H1 (cell line): ENCODE measurements around the gene CHRNA5. TPM values are rescaled to one million over a fixed set of nuclear protein-coding genes. Genes with fewer than 3 reads are reported as not detected.

Experiments
- CTCF ChIA-PET: fragments of 300-600 bp; sonication (Branson Sonifier 250); formaldehyde crosslinking; loops from one replicate; lab custom pipeline; 2021; ENCODE audit not compliant: partially characterized antibody; lab: Charles Lee
- POLR2A ChIA-PET: fragments of 300-600 bp; sonication (Branson Sonifier 250); formaldehyde crosslinking; loops from one replicate; lab custom pipeline; 2021; ENCODE audit warnings: inconsistent platforms; ENCODE audit not compliant: partially characterized antibody; lab: Charles Lee
- DNase-seq, 2 experiments: peaks; one replicate each; pipeline versions ENCODE4 v3.0.0 to v3.0.0-alpha.2; 2010 to 2022; ENCODE audit warnings: low spot score in 2 of 2, low read depth in 1 of 2, mixed read lengths in 1 of 2
- FAIRE-seq: peaks from 2 replicates; lab custom pipeline; 2011; peaks lifted over from hg19 to GRCh38; lab: Jason Lieb, UNC
- H2AFZ ChIP-seq: 2 replicates; pipeline ENCODE4 v1.8.1; 2012; ENCODE audit warnings: low read length, inconsistent platforms
- H2AK5ac ChIP-seq: 2 replicates; pipeline ENCODE4 v1.6.1; 2013; ENCODE audit warnings: low read depth, low read length
- H2BK120ac ChIP-seq: replicated peaks from 2 replicates; pipeline ENCODE3; 2013; ENCODE audit warnings: low read depth, low read length, inconsistent platforms
- H2BK12ac ChIP-seq: 2 replicates; pipeline ENCODE4 v1.6.1; 2013; ENCODE audit warnings: low read depth, low read length
- H2BK15ac ChIP-seq: 2 replicates; pipeline ENCODE4 v1.6.1; 2013; ENCODE audit warnings: low read length
- H2BK20ac ChIP-seq: 2 replicates; pipeline ENCODE4 v1.6.1; 2013; ENCODE audit warnings: low read length
- H2BK5ac ChIP-seq: 2 replicates; pipeline ENCODE4 v1.6.1; 2013; ENCODE audit warnings: low read depth, low read length
- H3K14ac ChIP-seq: 2 replicates; pipeline ENCODE4 v1.6.1; 2013; ENCODE audit warnings: inconsistent platforms; ENCODE audit not compliant: insufficient read length
- H3K18ac ChIP-seq: 2 replicates; pipeline ENCODE4 v1.6.1; 2013; ENCODE audit warnings: low read length; ENCODE audit errors: extremely low read depth
- H3K23ac ChIP-seq: 2 replicates; pipeline ENCODE4 v1.6.1; 2013; ENCODE audit warnings: inconsistent platforms; ENCODE audit not compliant: insufficient read length
- H3K23me2 ChIP-seq: 2 replicates; pipeline ENCODE4 v1.6.1; 2013; ENCODE audit warnings: low read depth, low read length
- H3K27ac ChIP-seq: 2 replicates; pipeline ENCODE4 v1.6.1; 2011; ENCODE audit warnings: low read depth, low read length, inconsistent platforms
- H3K27me3 ChIP-seq, 4 experiments: replicated peaks in 1 of 4; 1 replicate in 1 of 4; 2 replicates in 3 of 4; pipeline versions ENCODE4 v1.6.1 to v1.8.1; 2011 to 2013; ENCODE audit warnings: low read length in 3 of 4, mild to moderate bottlenecking in 3 of 4, inconsistent platforms in 2 of 4, mixed read lengths in 2 of 4, moderate library complexity in 1 of 4; ENCODE audit not compliant: control insufficient read depth in 3 of 4, insufficient read depth in 3 of 4; ENCODE audit errors: extremely low read depth in 1 of 4
- H3K36me3 ChIP-seq, 4 experiments: 2 replicates each; pipeline versions ENCODE4 v1.6.1 to v1.8.1; 2011 to 2013; ENCODE audit warnings: mild to moderate bottlenecking in 4 of 4, low read length in 3 of 4, moderate library complexity in 2 of 4, control low read depth in 1 of 4, inconsistent platforms in 1 of 4; ENCODE audit not compliant: insufficient read depth in 4 of 4, control insufficient read depth in 2 of 4
- H3K4ac ChIP-seq: replicated peaks from 2 replicates; pipeline ENCODE3; 2013; ENCODE audit warnings: low read length, low read depth, mixed read lengths, inconsistent platforms; ENCODE audit not compliant: insufficient read length
- H3K4me1 ChIP-seq, 4 experiments: replicated peaks in 1 of 4; 1 replicate in 1 of 4; 2 replicates in 3 of 4; pipeline versions ENCODE4 v1.6.1 to v1.8.1; 2011 to 2013; ENCODE audit warnings: low read length in 3 of 4, inconsistent platforms in 2 of 4, mixed read lengths in 1 of 4; ENCODE audit not compliant: insufficient read depth in 4 of 4, control insufficient read depth in 3 of 4
- H3K4me2 ChIP-seq, 2 experiments: 2 replicates each; pipeline versions ENCODE4 v1.6.1 to v1.8.1; 2011 to 2013; ENCODE audit warnings: low read depth in 2 of 2, low read length in 2 of 2, control low read depth in 1 of 2, inconsistent platforms in 1 of 2, mild to moderate bottlenecking in 1 of 2; ENCODE audit not compliant: insufficient read depth in 1 of 2
- H3K4me3 ChIP-seq, 4 experiments: fragments of 200-600, 300-600 bp in 1 of 4; sonication (generic), shearing (Covaris generic), sonication (Bioruptor Twin) in 1 of 4; 2 replicates each; pipeline versions ENCODE4 v1.5.1 to v1.8.1; 2011 to 2016; ENCODE audit warnings: low read length in 4 of 4, low read depth in 3 of 4, control low read depth in 2 of 4, inconsistent platforms in 2 of 4, mild to moderate bottlenecking in 2 of 4, mixed read lengths in 1 of 4, moderate library complexity in 1 of 4; ENCODE audit not compliant: insufficient read depth in 2 of 4; ENCODE audit errors: extremely low read depth in 1 of 4
- H3K56ac ChIP-seq: replicated peaks from 2 replicates; pipeline ENCODE3; 2013; ENCODE audit warnings: low read depth, mild to moderate bottlenecking, mixed read lengths, low read length, inconsistent platforms; ENCODE audit not compliant: insufficient read length
- H3K79me1 ChIP-seq: 2 replicates; pipeline ENCODE4 v1.6.1; 2013; ENCODE audit warnings: low read depth, low read length, control low read depth
- H3K79me2 ChIP-seq, 2 experiments: 2 replicates each; pipeline versions ENCODE4 v1.6.1 to v1.8.1; 2012 to 2013; ENCODE audit warnings: low read length in 2 of 2, mild to moderate bottlenecking in 2 of 2, inconsistent platforms in 1 of 2; ENCODE audit not compliant: insufficient read depth in 2 of 2, control insufficient read depth in 1 of 2
- H3K9ac ChIP-seq, 4 experiments: replicated peaks in 1 of 4; 1 replicate in 1 of 4; 2 replicates in 3 of 4; pipeline versions ENCODE4 v1.6.1 to v1.8.1; 2011 to 2013; ENCODE audit warnings: low read depth in 3 of 4, low read length in 3 of 4, control low read depth in 2 of 4, mild to moderate bottlenecking in 2 of 4, moderate library complexity in 2 of 4, inconsistent platforms in 1 of 4; ENCODE audit errors: extremely low read depth in 1 of 4
- H3K9me3 ChIP-seq, 2 experiments: 2 replicates each; pipeline versions ENCODE4 v1.6.1 to v1.8.1; 2012 to 2013; ENCODE audit warnings: mild to moderate bottlenecking in 2 of 2, moderate library complexity in 2 of 2, control low read depth in 1 of 2, inconsistent platforms in 1 of 2, low read depth in 1 of 2, low read length in 1 of 2, mixed read lengths in 1 of 2; ENCODE audit not compliant: insufficient read depth in 2 of 2
- H4K20me1 ChIP-seq, 2 experiments: replicated peaks in 1 of 2; 2 replicates each; pipeline versions ENCODE3 to v1.8.1; 2011 to 2013; ENCODE audit warnings: inconsistent platforms in 2 of 2, low read length in 2 of 2, mild to moderate bottlenecking in 1 of 2; ENCODE audit not compliant: insufficient read depth in 2 of 2, control insufficient read depth in 1 of 2
- H4K5ac ChIP-seq: 2 replicates; pipeline ENCODE4 v1.6.1; 2013; ENCODE audit warnings: low read length, low read depth, mixed read lengths, inconsistent platforms; ENCODE audit not compliant: insufficient read length
- H4K8ac ChIP-seq: 2 replicates; pipeline ENCODE4 v1.8.0; 2013; ENCODE audit warnings: mild to moderate bottlenecking, moderate library complexity, low read length, inconsistent platforms; ENCODE audit not compliant: insufficient read depth; ENCODE audit errors: extremely low read depth
- H4K91ac ChIP-seq: replicated peaks from 2 replicates; pipeline ENCODE3; 2013; ENCODE audit warnings: low read length, mixed read lengths, inconsistent platforms; ENCODE audit not compliant: insufficient read length
- WGBS, 2 experiments: shearing (Covaris generic) in 1 of 2; methylation state at CpG; one replicate each; pipeline versions ENCODE4 v1.1.6 to v1.1.7; 2013 to 2015; ENCODE audit warnings: low lambda C conversion rate in 2 of 2, mixed read lengths in 2 of 2, inconsistent platforms in 1 of 2, low coverage in 1 of 2, missing lambda C conversion rate in 1 of 2; ENCODE audit not compliant: insufficient replicate concordance in 2 of 2, insufficient coverage in 1 of 2, insufficient read length in 1 of 2; ENCODE audit errors: extremely low coverage in 1 of 2, missing lambda C conversion rate in 1 of 2; 5-methylcytosine and 5-hydroxymethylcytosine counted together
- polyA plus RNA-seq, 7 experiments: library from polyadenylated mRNA; depleted of rRNA in 3 of 7; stranded (reverse) in 5 of 7; unstranded in 2 of 7; fragments of >200 nt in 5 of 7; fragments of 200-250 nt in 2 of 7; gene quantifications; 1 replicate in 5 of 7; 2 replicates in 1 of 7; 4 replicates in 1 of 7; pipeline versions ENCODE4 v1.2.1 to v1.2.3, GENCODE V29; 2011 to 2013; ENCODE audit warnings: missing spikeins in 2 of 7, mixed read lengths in 2 of 7
- total RNA-seq: library from RNA; stranded (reverse); fragmentation: NEBNext Ultra II Directional; extraction: Animal tissue kit (Norgen Biotek cat#: 25700); gene quantifications from 2 replicates; pipeline ENCODE4 v1.2.1, GENCODE V29; 2021

Gene CHRNA5
- total and polyA plus RNA-seq, 2 of the 8 experiments (the other 6 are each of a cell fraction or from before 2014, with no cell fraction given) = 13.5 to 31.4 TPM

DNA sequence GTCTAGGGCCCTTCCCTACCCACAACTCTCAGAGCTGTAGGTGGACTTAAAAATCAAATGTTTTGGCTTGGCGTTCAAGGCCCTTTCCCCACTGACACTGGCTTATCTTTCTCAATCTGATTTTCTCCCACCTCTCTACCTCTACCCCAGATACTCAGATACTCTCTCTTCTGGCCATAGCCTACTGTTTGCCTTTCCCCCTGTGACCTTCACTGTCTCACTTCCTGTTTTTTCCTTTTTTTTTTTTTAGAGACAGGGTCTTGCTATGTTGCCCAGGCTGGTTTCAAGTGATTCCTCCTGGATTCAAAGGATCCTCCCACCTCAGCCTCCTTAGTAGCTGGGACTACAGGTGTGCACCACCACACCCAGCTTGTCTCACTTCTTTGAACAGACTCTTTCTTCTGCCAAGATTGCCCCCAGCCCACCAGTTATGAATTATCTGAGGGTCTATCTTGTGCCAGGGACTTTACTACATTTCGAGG is 71.1 kb downstream of the CHRNA5 start:
- FAIRE-seq (no peak), DNase-seq (no peak)
- no peak overlapping the region for H2AFZ ChIP-seq
- H3K9me3 ChIP-seq = no peaks in the 10 kb centered on the region
- no peaks in the 10 kb centered on the region for H3K79me1 ChIP-seq
- H3K18ac ChIP-seq = no peak overlapping the region
- no peak overlapping the region for H4K8ac ChIP-seq
- no peak overlapping the region for H4K5ac ChIP-seq
- peaks cover 0 to 6% (median 4%) of the 10 kb centered on the region in 4 experiments; a peak in 2 of 7 replicates for H3K27me3 ChIP-seq
- CTCF ChIA-PET = interaction anchor here (1.1 to 10.9 kb wide), 7 partner anchors 11 to 115 kb away, joined by 3 to 256 read pairs (median 29); partner anchors contain the start of gene CHRNA3
- no peak overlapping the region for H3K4me3 ChIP-seq
- no peak overlapping the region for H3K56ac ChIP-seq
- H3K79me2 ChIP-seq = no peaks in the 10 kb centered on the region
- POLR2A ChIA-PET = no interaction called here
- peaks cover 0 to 7% (median 2%) of the 10 kb centered on the region in 4 experiments; a peak in 4 of 7 replicates for H3K4me1 ChIP-seq
- no peak overlapping the region for H3K14ac ChIP-seq
- no peak overlapping the region for H3K9ac ChIP-seq
- H4K20me1 ChIP-seq = no peaks in the 10 kb centered on the region
- H2BK20ac ChIP-seq = no peak overlapping the region
- no peak overlapping the region for H2BK15ac ChIP-seq
- no peak overlapping the region for H3K4me2 ChIP-seq
- H2BK120ac ChIP-seq = no peak overlapping the region
- H2BK12ac ChIP-seq = no peak overlapping the region
- no peak overlapping the region for H3K27ac ChIP-seq
- peaks cover 7% of the 10 kb centered on the region; the same call in 1 of the 2 replicates for H3K23me2 ChIP-seq
- H2AK5ac ChIP-seq = no peak overlapping the region
- peaks cover 0 to 4% (median 0%) of the 10 kb centered on the region in 4 experiments; a peak in 1 of 8 replicates for H3K36me3 ChIP-seq
- H3K4ac ChIP-seq = no peak overlapping the region
- H2BK5ac ChIP-seq = no peak overlapping the region
- H3K23ac ChIP-seq = no peak overlapping the region
- 86% methylated on average over 2 of the region's 2 CpGs; no CpG with 5 or more reads in 1 of the 2 experiments for WGBS, 2 experiments
- H4K91ac ChIP-seq = no peak overlapping the region
